Progenitor cell of endocrine pancreas (in vitro differentiated cells): Measurements from ENCODE around the gene ATP2B2. TPM values are rescaled to one million over a fixed set of nuclear protein-coding genes. Genes with fewer than 3 reads are reported as not detected.

Experiments
- DNase-seq: peaks from one replicate; pipeline ENCODE4 v3.0.0; 2021; ENCODE audit warnings: low spot score; ENCODE audit not compliant: unreplicated experiment
- H3K27ac Mint-ChIP-seq: 2 replicates; pipeline ENCODE4 v1.8.0; 2021; ENCODE audit warnings: mild to moderate bottlenecking, moderate library complexity, mixed read lengths
- H3K27me3 Mint-ChIP-seq: 2 replicates; pipeline ENCODE4 v1.8.0; 2021; ENCODE audit warnings: mixed read lengths
- H3K36me3 Mint-ChIP-seq: 2 replicates; pipeline ENCODE4 v1.8.0; 2022; ENCODE audit warnings: mixed read lengths; ENCODE audit not compliant: insufficient read depth
- H3K4me1 Mint-ChIP-seq: 2 replicates; pipeline ENCODE4 v1.8.0; 2021; ENCODE audit warnings: low read depth, mixed read lengths
- H3K4me3 Mint-ChIP-seq: 2 replicates; pipeline ENCODE4 v1.8.0; 2021; ENCODE audit warnings: low read depth, mild to moderate bottlenecking, moderate library complexity, mixed read lengths
- H3K9me3 Mint-ChIP-seq: 2 replicates; pipeline ENCODE4 v1.8.0; 2021; ENCODE audit warnings: low read depth, mixed read lengths
- CTCF ChIP-seq: fragments of 200-600 bp; sonication (generic); IDR thresholded peaks from one replicate; pipeline ENCODE4 v1.5.0; 2021; ENCODE audit warnings: antibody characterized with exemption, mild to moderate bottlenecking; ENCODE audit not compliant: unreplicated experiment
- total RNA-seq: library from RNA; stranded (reverse); gene quantifications from 2 replicates; pipeline ENCODE4 v1.2.1, GENCODE V29; 2021

Gene ATP2B2
- total RNA-seq, 1 donor from 2014 or later = 0.07 TPM

- Mint-ChIP-seq H3K36me3 (no peaks in the 10 kb centered on the region), H3K9me3 (no peaks in the 10 kb centered on the region)
- no peak for DNase-seq
Observed at GRCh38 chr3:10371789-10372188, 133.6 kb downstream of the ATP2B2 start.

GRCh38 chr3:10371167-10371566, 134.2 kb downstream of the ATP2B2 start:
- no peaks in the 10 kb centered on the region for H3K36me3 Mint-ChIP-seq
- TF ChIP-seq CTCF = no peak
- DNase-seq = no peak
- H3K9me3 Mint-ChIP-seq = no peaks in the 10 kb centered on the region
- peaks cover 7% of the 10 kb centered on the region for H3K27me3 Mint-ChIP-seq
- H3K27ac Mint-ChIP-seq = no peak overlapping the region
- no peak overlapping the region for H3K4me3 Mint-ChIP-seq
- no peaks in the 10 kb centered on the region for H3K4me1 Mint-ChIP-seq

More at GRCh38 chr3:10371789-10372188, 133.6 kb downstream of the ATP2B2 start:
- Mint-ChIP-seq H3K4me3 (no peak overlapping the region), H3K27ac (no peak overlapping the region), H3K4me1 (no peaks in the 10 kb centered on the region), H3K27me3 (peaks cover 8% of the 10 kb centered on the region)
- no peak for TF ChIP-seq CTCF

GRCh38 chr3:10370429-10370828, 135.0 kb downstream of the ATP2B2 start:
- no peaks in the 10 kb centered on the region for H3K4me1 Mint-ChIP-seq
- H3K36me3 Mint-ChIP-seq = no peaks in the 10 kb centered on the region
- DNase-seq = no peak
- peaks cover 4% of the 10 kb centered on the region for H3K27me3 Mint-ChIP-seq
- no peaks in the 10 kb centered on the region for H3K9me3 Mint-ChIP-seq
- no peak overlapping the region for H3K27ac Mint-ChIP-seq
- no peak for TF ChIP-seq CTCF
- H3K4me3 Mint-ChIP-seq = no peak overlapping the region

GRCh38 chr3:10368512-10368911, 136.9 kb downstream of the ATP2B2 start:
- no peaks in the 10 kb centered on the region for H3K9me3 Mint-ChIP-seq
- peaks cover 4% of the 10 kb centered on the region for H3K27me3 Mint-ChIP-seq
- H3K27ac Mint-ChIP-seq = no peak overlapping the region
- no peaks in the 10 kb centered on the region for H3K4me1 Mint-ChIP-seq
- H3K4me3 Mint-ChIP-seq = no peak overlapping the region
- DNase-seq = no peak
- H3K36me3 Mint-ChIP-seq = no peaks in the 10 kb centered on the region
- no peak for TF ChIP-seq CTCF

GRCh38 chr3:10367506-10367905, 137.9 kb downstream of the ATP2B2 start:
- no peak for TF ChIP-seq CTCF
- Mint-ChIP-seq H3K27ac (no peak overlapping the region), H3K36me3 (no peaks in the 10 kb centered on the region), H3K4me1 (no peaks in the 10 kb centered on the region), H3K9me3 (no peaks in the 10 kb centered on the region), H3K4me3 (no peak overlapping the region), H3K27me3 (peaks cover 4% of the 10 kb centered on the region)
- no peak for DNase-seq
